Measurements from ENCODE around the gene VSIR.

GRCh38 chr10:71701496-71702132, 71.7 kb downstream of the VSIR start:
- TF ChIP-seq POLR2A (IDR thresholded peaks at IDR 0.05) = no peak
- no peak for TF ChIP-seq CTCF (IDR thresholded peaks at IDR 0.05)

All from right lobe of liver (tissue), 4 donors.